GM19099 (cell line): ENCODE measurements around the gene EVA1A.

Experiments
- POLR2A ChIP-seq: IDR thresholded peaks from 3 replicates; pipeline ENCODE4 v1.6.1; 2011; ENCODE audit warnings: low read depth; ENCODE audit not compliant: insufficient read length; ENCODE audit errors: extremely low read depth

The EVA1A gene

GRCh38 chr2:75545922-75546321 is 14.8 kb downstream of the EVA1A start:
- TF ChIP-seq POLR2A = no peak

- TF ChIP-seq POLR2A = no peak
Measured at GRCh38 chr2:75545387-75545786, 15.4 kb downstream of the EVA1A start.

GRCh38 chr2:75543446-75543845 is 17.3 kb downstream of the EVA1A start:
- TF ChIP-seq POLR2A = no peak

- no peak for TF ChIP-seq POLR2A
Measured at GRCh38 chr2:75541430-75541829, 19.3 kb downstream of the EVA1A start.

GRCh38 chr2:75540994-75541393 is 19.7 kb downstream of the EVA1A start:
- TF ChIP-seq POLR2A = no peak

GRCh38 chr2:75539955-75540716 is 20.6 kb downstream of the EVA1A start:
- TF ChIP-seq POLR2A = no peak

- no peak for TF ChIP-seq POLR2A
Measured at GRCh38 chr2:75538521-75539490, 21.9 kb downstream of the EVA1A start.

- no peak for TF ChIP-seq POLR2A
Measured at GRCh38 chr2:75537658-75538057, 23.1 kb downstream of the EVA1A start.

- no peak for TF ChIP-seq POLR2A
Measured at GRCh38 chr2:75533135-75533534, 27.6 kb downstream of the EVA1A start.

GRCh38 chr2:75532488-75532887 is 28.3 kb downstream of the EVA1A start:
- TF ChIP-seq POLR2A = no peak

GRCh38 chr2:75528221-75528977 is 32.3 kb downstream of the EVA1A start:
- TF ChIP-seq POLR2A = no peak

GRCh38 chr2:75527676-75528075 is 33.1 kb downstream of the EVA1A start:
- no peak for TF ChIP-seq POLR2A

- no peak for TF ChIP-seq POLR2A
Measured at GRCh38 chr2:75526842-75527241, 33.9 kb downstream of the EVA1A start.

GRCh38 chr2:75525434-75526310 is 35.1 kb downstream of the EVA1A start:
- no peak for TF ChIP-seq POLR2A
